Endodermal cell (in vitro differentiated cells): ENCODE measurements around the gene SPTBN2. TPM values are rescaled to one million over a fixed set of nuclear protein-coding genes. Genes with fewer than 3 reads are reported as not detected.

Source experiments
- DNase-seq: peaks from one replicate; pipeline ENCODE4 v3.0.0-alpha.2; 2017
- H3K27ac ChIP-seq: 2 replicates; pipeline ENCODE4 v1.5.1; 2013; ENCODE audit warnings: mild to moderate bottlenecking, low read depth, low read length, moderate library complexity
- H3K27me3 ChIP-seq: 2 replicates; pipeline ENCODE4 v1.6.1; 2013; ENCODE audit warnings: mild to moderate bottlenecking, low read length, moderate library complexity; ENCODE audit not compliant: insufficient read depth, control insufficient read depth, poor library complexity, severe bottlenecking
- H3K36me3 ChIP-seq: 2 replicates; pipeline ENCODE4 v1.7.0; 2013; ENCODE audit warnings: mild to moderate bottlenecking, low read length, moderate library complexity; ENCODE audit not compliant: control insufficient read depth, insufficient read depth
- H3K4me1 ChIP-seq: one replicate; pipeline ENCODE4 v1.7.0; 2013; ENCODE audit warnings: low read length; ENCODE audit not compliant: control insufficient read depth, insufficient read depth
- H3K4me3 ChIP-seq: 2 replicates; pipeline ENCODE4 v1.5.1; 2013; ENCODE audit warnings: mild to moderate bottlenecking, low read length, moderate library complexity
- H3K9ac ChIP-seq: 2 replicates; pipeline ENCODE4 v1.6.1; 2013; ENCODE audit warnings: mild to moderate bottlenecking, low read length, moderate library complexity; ENCODE audit not compliant: poor library complexity, severe bottlenecking; ENCODE audit errors: extremely low read depth
- H3K9me3 ChIP-seq: 2 replicates; pipeline ENCODE4 v1.6.1; 2013; ENCODE audit warnings: mild to moderate bottlenecking, low read length, moderate library complexity; ENCODE audit not compliant: control insufficient read depth
- H3K27ac Mint-ChIP-seq: 2 replicates; pipeline ENCODE4 v1.8.0; 2020; ENCODE audit warnings: mixed read lengths
- H3K27me3 Mint-ChIP-seq: 2 replicates; pipeline ENCODE4 v1.8.0; 2021; ENCODE audit warnings: mild to moderate bottlenecking, mixed read lengths; ENCODE audit not compliant: insufficient read depth
- H3K36me3 Mint-ChIP-seq: 2 replicates; pipeline ENCODE4 v1.8.0; 2020; ENCODE audit warnings: low read depth, mixed read lengths
- H3K4me1 Mint-ChIP-seq: 2 replicates; pipeline ENCODE4 v1.8.0; 2020; ENCODE audit warnings: mixed read lengths
- H3K4me3 Mint-ChIP-seq: 2 replicates; pipeline ENCODE4 v1.8.0; 2020; ENCODE audit warnings: mild to moderate bottlenecking, moderate library complexity, mixed read lengths
- H3K9me3 Mint-ChIP-seq: 2 replicates; pipeline ENCODE4 v1.8.0; 2020; ENCODE audit warnings: mild to moderate bottlenecking, mixed read lengths
- WGBS, 2 experiments: methylation state at CpG; one replicate each; pipeline versions ENCODE4 v1.1.5 to v1.1.7; 2013; ENCODE audit warnings: missing lambda C conversion rate in 2 of 2, mixed read lengths in 1 of 2; ENCODE audit not compliant: insufficient coverage in 1 of 2, insufficient read length in 1 of 2; 5-methylcytosine and 5-hydroxymethylcytosine counted together
- total RNA-seq, 2 donors: library from RNA; stranded (reverse); fragmentation: NEBNext Ultra II Directional in 1 of 2; extraction: Animal tissue kit (Norgen Biotek cat#: 25700) in 1 of 2; gene quantifications; 2 replicates in 1 of 2; 3 replicates in 1 of 2; pipeline ENCODE4 v1.2.1, GENCODE V29; 2021
- TF ChIP-seq, protein P1 (sequence below): fragments of 200-600 bp; sonication (generic); conservative IDR thresholded peaks from 2 replicates; pipeline ENCODE4 v1.5.0; 2021; ENCODE audit warnings: antibody characterized with exemption, mild to moderate bottlenecking

SPTBN2 gene
- total RNA-seq, 2 donors from 2014 or later = 36.0 to 46.0 TPM

GRCh38 chr11:66659763-66660162 lies 69.3 kb downstream of the SPTBN2 start:
- Histone ChIP-seq H3K27ac (no peak overlapping the region), H3K4me3 (no peak overlapping the region), H3K4me1 (no peaks in the 10 kb centered on the region), H3K9me3 (no peaks in the 10 kb centered on the region), H3K27me3 (no peaks in the 10 kb centered on the region), H3K36me3 (peaks cover 76% of the 10 kb centered on the region), H3K9ac (no peak overlapping the region)
- TF ChIP-seq, protein P1, sequence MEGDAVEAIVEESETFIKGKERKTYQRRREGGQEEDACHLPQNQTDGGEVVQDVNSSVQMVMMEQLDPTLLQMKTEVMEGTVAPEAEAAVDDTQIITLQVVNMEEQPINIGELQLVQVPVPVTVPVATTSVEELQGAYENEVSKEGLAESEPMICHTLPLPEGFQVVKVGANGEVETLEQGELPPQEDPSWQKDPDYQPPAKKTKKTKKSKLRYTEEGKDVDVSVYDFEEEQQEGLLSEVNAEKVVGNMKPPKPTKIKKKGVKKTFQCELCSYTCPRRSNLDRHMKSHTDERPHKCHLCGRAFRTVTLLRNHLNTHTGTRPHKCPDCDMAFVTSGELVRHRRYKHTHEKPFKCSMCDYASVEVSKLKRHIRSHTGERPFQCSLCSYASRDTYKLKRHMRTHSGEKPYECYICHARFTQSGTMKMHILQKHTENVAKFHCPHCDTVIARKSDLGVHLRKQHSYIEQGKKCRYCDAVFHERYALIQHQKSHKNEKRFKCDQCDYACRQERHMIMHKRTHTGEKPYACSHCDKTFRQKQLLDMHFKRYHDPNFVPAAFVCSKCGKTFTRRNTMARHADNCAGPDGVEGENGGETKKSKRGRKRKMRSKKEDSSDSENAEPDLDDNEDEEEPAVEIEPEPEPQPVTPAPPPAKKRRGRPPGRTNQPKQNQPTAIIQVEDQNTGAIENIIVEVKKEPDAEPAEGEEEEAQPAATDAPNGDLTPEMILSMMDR = no peak
- Mint-ChIP-seq H3K4me1 (peaks cover 5% of the 10 kb centered on the region), H3K4me3 (no peak overlapping the region), H3K9me3 (no peaks in the 10 kb centered on the region), H3K27me3 (no peaks in the 10 kb centered on the region), H3K27ac (peak overlapping the region; percentile 28), H3K36me3 (peaks cover 56% of the 10 kb centered on the region)
- WGBS, 2 experiments = 80 to 92% methylated on average over 1 to 2 of the region's 2 CpGs
- no peak for DNase-seq

GRCh38 chr11:66653123-66653522 lies 75.9 kb downstream of the SPTBN2 start:
- Histone ChIP-seq H3K4me3 (no peak overlapping the region), H3K4me1 (no peaks in the 10 kb centered on the region), H3K9ac (no peak overlapping the region), H3K27me3 (no peaks in the 10 kb centered on the region), H3K27ac (no peak overlapping the region), H3K36me3 (peaks cover 84% of the 10 kb centered on the region), H3K9me3 (no peaks in the 10 kb centered on the region)
- H3K36me3 Mint-ChIP-seq = peaks cover 68% of the 10 kb centered on the region
- TF ChIP-seq, protein P1 = no peak
- no peaks in the 10 kb centered on the region for H3K4me1 Mint-ChIP-seq
- no peaks in the 10 kb centered on the region for H3K9me3 Mint-ChIP-seq
- DNase-seq = no peak
- no peaks in the 10 kb centered on the region for H3K27me3 Mint-ChIP-seq
- WGBS, 2 experiments = 87 to 98% methylated on average over 5 to 6 of the region's 6 CpGs
- H3K4me3 Mint-ChIP-seq = no peak overlapping the region
- H3K27ac Mint-ChIP-seq = peak overlapping the region; percentile 10

- H3K4me3 Mint-ChIP-seq = no peak overlapping the region
- no peaks in the 10 kb centered on the region for H3K9me3 Mint-ChIP-seq
- no peaks in the 10 kb centered on the region for H3K4me1 ChIP-seq
- WGBS, 2 experiments = 94 to 96% methylated on average over 5 to 7 of the region's 7 CpGs
- H3K4me1 Mint-ChIP-seq = no peaks in the 10 kb centered on the region
- H3K27me3 ChIP-seq = no peaks in the 10 kb centered on the region
- H3K9me3 ChIP-seq = no peaks in the 10 kb centered on the region
- H3K27ac ChIP-seq = no peak overlapping the region
- peaks cover 84% of the 10 kb centered on the region for H3K36me3 ChIP-seq
- TF ChIP-seq, protein P1 = no peak
- DNase-seq = no peak
- no peak overlapping the region for H3K9ac ChIP-seq
- H3K4me3 ChIP-seq = no peak overlapping the region
- no peaks in the 10 kb centered on the region for H3K27me3 Mint-ChIP-seq
- H3K27ac Mint-ChIP-seq = no peak overlapping the region
- H3K36me3 Mint-ChIP-seq = peaks cover 68% of the 10 kb centered on the region
These were observed 76.4 kb downstream of the SPTBN2 start for GRCh38 chr11:66652651-66653050.
